T47D (cell line): ENCODE measurements around the gene NT5C1B.

ENCODE experiments used
- DNase-seq, 2 experiments: peaks; one replicate each; pipeline versions ENCODE4 v3.0.0 to v3.0.0-alpha.2; 2011 to 2012; ENCODE audit warnings: low read depth in 1 of 2, low spot score in 1 of 2
- JUND ChIP-seq: IDR thresholded peaks from 2 replicates; pipeline ENCODE4 v1.6.1; 2012; ENCODE audit warnings: low read depth
- in situ Hi-C: cut with HindIII; loops from 2 replicates; pipeline ENCODE4 v1.10.0; 2016; ENCODE audit warnings: low sequenced_read_pairs, low pct_unique_long_range_greater_than_20kb

The NT5C1B gene

GRCh38 chr2:18531194-18531593 is 58.2 kb downstream of the NT5C1B start:
- no peak for TF ChIP-seq JUND
- in situ Hi-C loops, result no loop called here
- DNase-seq, result no peak

- TF ChIP-seq JUND, result no peak
- DNase-seq, result no peak
- in situ Hi-C loops, result no loop called here
These were observed 61.5 kb downstream of the NT5C1B start for GRCh38 chr2:18527822-18528221.

- no peak for DNase-seq
- no peak for TF ChIP-seq JUND
- in situ Hi-C loops, result no loop called here
These were observed 62.0 kb downstream of the NT5C1B start for GRCh38 chr2:18527326-18527725.

GRCh38 chr2:18526429-18526828 is 62.9 kb downstream of the NT5C1B start:
- in situ Hi-C loops, result no loop called here

GRCh38 chr2:18525852-18526251 is 63.5 kb downstream of the NT5C1B start:
- in situ Hi-C loops, result no loop called here
- no peak for DNase-seq
- TF ChIP-seq JUND, result no peak

More at GRCh38 chr2:18526429-18526828, 62.9 kb downstream of the NT5C1B start:
- no peak for DNase-seq
- no peak for TF ChIP-seq JUND

- TF ChIP-seq JUND, result no peak
- in situ Hi-C loops, result no loop called here
- DNase-seq, result no peak
These were observed 64.1 kb downstream of the NT5C1B start for GRCh38 chr2:18525236-18525635.

- in situ Hi-C loops, result no loop called here
- TF ChIP-seq JUND, result no peak
- DNase-seq, result no peak
These were observed 66.8 kb downstream of the NT5C1B start for GRCh38 chr2:18522484-18523146.

- no peak for TF ChIP-seq JUND
- peak; percentile 25 to 68 for DNase-seq
- in situ Hi-C loops, result no loop called here
These were observed 68.6 kb downstream of the NT5C1B start for GRCh38 chr2:18520451-18521425.

- DNase-seq, result no peak
- no peak for TF ChIP-seq JUND
- in situ Hi-C loops, result no loop called here
These were observed 69.4 kb downstream of the NT5C1B start for GRCh38 chr2:18519914-18520450.

- DNase-seq, result peak in 1 of 2 experiments; percentile 49
- in situ Hi-C loops, result no loop called here
- TF ChIP-seq JUND, result no peak
These were observed 71.0 kb downstream of the NT5C1B start for GRCh38 chr2:18518116-18519111.

GRCh38 chr2:18517386-18517785 is 72.0 kb downstream of the NT5C1B start:
- DNase-seq, result no peak
- no peak for TF ChIP-seq JUND
- in situ Hi-C loops, result no loop called here

- DNase-seq, result peak in 1 of 2 experiments; percentile 10
- in situ Hi-C loops, result no loop called here
- no peak for TF ChIP-seq JUND
These were observed 73.3 kb downstream of the NT5C1B start for GRCh38 chr2:18516112-18516511.
